Coronary artery (tissue), 2 donors: Measurements from ENCODE around the gene AANAT.

Source experiments
- DNase-seq: peaks from one replicate; pipeline ENCODE4 v3.0.0-alpha.2; 2017; ENCODE audit warnings: low spot score
- H3K27ac ChIP-seq, 2 donors: fragments of 200-600 bp; sonication (generic); one replicate each; pipeline ENCODE4 v1.5.1; 2016 to 2019
- H3K4me3 ChIP-seq: fragments of 200-600 bp; sonication (generic); 2 replicates; pipeline ENCODE4 v1.5.1; 2016; ENCODE audit warnings: mild to moderate bottlenecking, moderate library complexity
- TF ChIP-seq, protein P1 (sequence below): fragments of 200-600 bp; sonication (generic); IDR thresholded peaks from one replicate; pipeline ENCODE4 v1.5.1; 2019; ENCODE audit warnings: antibody characterized with exemption

The AANAT gene

DNA sequence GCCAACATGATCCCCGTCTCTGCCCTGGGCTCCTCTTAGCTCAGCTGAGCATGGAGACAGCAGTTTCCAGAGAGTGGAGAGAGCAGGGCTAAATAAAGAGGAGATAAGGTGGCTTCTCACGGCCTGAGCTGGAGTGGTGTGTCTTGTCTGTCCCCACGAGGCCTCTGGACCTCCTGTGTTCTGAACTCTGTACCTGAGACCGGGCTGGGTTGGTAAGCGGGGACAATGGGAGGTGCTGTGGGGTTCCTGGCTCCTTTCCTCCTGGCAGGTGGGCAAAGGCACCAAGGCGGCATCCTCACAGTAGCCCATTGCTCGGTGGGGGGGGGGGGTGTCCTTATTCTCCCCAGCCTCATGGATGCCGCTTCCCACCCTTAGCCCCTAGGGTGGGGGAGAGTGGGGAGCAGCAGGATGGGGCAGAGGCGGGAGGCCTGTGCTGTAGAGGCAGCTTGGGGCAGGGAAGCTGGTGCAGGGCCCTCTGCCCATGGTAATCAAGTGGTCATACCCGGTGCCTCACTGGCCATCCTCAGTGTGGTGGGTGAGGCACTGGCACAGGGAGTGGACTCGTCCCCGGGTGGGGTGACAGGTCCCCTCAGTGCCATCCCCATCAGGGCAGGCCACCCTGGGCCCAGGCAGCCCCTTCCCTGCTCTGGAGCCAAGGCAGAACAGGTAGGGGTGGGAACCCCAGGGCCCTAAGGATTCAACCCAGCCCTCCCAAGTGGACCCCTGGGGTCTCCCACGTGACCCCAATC is 2.8 kb downstream of the AANAT start:
- H3K27ac ChIP-seq: no peak overlapping the region
- no peak overlapping the region for H3K4me3 ChIP-seq
- TF ChIP-seq, protein P1, sequence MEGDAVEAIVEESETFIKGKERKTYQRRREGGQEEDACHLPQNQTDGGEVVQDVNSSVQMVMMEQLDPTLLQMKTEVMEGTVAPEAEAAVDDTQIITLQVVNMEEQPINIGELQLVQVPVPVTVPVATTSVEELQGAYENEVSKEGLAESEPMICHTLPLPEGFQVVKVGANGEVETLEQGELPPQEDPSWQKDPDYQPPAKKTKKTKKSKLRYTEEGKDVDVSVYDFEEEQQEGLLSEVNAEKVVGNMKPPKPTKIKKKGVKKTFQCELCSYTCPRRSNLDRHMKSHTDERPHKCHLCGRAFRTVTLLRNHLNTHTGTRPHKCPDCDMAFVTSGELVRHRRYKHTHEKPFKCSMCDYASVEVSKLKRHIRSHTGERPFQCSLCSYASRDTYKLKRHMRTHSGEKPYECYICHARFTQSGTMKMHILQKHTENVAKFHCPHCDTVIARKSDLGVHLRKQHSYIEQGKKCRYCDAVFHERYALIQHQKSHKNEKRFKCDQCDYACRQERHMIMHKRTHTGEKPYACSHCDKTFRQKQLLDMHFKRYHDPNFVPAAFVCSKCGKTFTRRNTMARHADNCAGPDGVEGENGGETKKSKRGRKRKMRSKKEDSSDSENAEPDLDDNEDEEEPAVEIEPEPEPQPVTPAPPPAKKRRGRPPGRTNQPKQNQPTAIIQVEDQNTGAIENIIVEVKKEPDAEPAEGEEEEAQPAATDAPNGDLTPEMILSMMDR: no peak
- peak; percentile 69 for DNase-seq

DNA sequence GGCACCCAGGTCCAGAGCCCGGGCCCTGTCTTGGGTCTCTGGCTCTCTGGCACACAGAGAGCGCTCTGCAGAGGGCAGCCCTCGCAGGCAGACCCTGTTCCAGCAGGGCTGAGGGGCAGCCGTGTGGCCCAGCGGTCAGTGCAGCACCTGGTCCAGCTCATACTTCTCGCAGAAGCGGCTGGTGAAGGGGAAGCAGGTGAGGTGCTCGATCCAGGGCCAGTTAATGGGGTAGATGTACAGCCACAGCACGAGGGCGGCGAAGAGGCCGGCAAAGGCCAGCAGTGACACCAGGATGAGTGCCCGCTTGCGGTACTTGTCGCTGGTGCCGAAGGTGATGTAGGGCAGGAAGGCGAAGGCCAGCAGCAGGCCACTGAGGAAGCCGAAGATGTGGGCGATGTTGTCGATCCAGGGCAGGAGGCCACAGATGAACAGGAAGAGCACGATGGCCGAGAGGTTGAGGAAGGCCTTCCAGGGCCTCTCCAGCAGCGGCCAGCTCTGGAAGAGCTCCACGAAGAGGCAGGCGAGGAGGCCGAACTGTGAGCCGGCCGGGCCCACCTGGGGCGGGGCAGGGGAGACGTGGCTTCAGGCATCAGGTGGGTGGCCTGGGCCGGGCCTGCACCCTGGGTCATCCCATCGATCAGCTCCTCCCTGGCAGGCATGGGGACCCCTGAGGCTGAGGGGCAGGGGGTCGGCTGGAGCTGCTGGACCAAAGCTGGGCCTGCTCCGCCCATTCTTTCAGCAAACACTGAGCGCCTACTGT is 4.3 kb downstream of the AANAT start:
- no peak overlapping the region for H3K4me3 ChIP-seq
- TF ChIP-seq, protein P1: no peak
- no peak overlapping the region for H3K27ac ChIP-seq
- peak; percentile 71 for DNase-seq

DNA sequence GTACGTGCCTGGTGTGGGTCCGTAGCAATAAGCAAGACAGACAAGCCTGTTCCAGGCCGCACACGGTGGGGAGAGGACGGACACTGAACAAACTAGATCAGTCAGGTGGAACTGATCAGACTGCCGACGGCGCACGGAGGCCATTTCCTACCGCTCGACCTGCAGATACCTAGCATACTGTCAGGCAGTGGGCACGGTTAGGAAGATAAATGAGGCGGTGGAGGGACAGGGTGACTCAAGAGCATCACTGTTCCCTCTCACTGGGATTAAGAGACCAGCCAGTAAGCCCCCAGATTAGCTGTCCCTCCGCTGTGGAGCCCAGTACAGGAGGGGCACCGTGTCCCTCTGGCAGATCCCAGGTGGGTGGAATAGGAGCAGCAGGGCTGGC is 4.8 kb downstream of the AANAT start:
- Histone ChIP-seq H3K27ac (no peak overlapping the region), H3K4me3 (no peak overlapping the region)
- DNase-seq: peak; percentile 64
- TF ChIP-seq, protein P1: no peak

DNA sequence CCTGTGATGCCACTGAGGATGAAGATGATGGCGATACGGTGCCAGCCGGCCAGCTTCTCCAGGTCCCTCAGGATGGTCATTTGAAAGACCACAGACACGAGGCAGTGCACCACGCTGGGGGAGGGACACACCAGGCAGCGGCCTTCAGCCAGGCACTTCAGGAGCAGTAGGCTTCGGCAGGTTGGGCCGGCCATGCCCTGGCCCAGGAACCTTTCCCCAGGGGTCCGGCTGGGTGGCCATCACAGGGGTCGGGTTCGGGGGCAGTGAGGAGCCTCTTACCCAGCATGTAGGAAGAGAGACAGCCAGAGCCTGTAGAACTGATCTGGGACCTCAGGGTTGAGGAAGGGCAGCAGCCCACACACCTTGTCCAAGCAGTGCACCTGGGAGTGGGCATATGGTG is 5.3 kb downstream of the AANAT start:
- DNase-seq: no peak
- no peak overlapping the region for H3K27ac ChIP-seq
- TF ChIP-seq, protein P1: no peak
- H3K4me3 ChIP-seq: no peak overlapping the region

DNA sequence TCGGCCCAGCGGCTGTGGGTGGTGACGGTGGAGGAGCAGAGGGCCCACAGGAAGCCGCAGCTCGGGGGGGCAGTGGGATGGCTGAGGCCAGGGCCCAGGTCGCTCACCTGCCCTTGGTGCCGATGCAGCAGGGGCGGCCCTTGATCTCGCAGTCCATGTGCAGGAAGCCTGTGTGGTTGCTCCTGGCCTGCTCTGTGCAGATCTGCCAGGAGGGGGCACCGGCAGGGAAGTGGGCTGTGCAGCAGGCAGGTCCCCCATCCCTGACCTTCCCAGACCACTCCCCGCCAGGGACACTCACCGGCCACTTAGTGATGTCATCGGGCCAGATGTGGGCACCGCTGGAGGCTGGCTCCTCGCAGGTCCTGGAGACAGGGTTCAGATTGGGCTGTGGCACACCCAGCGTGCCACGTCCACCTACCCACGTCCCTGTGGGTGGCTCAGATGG is 6.2 kb downstream of the AANAT start:
- peak; percentile 70 for DNase-seq
- no peak overlapping the region for H3K27ac ChIP-seq
- H3K4me3 ChIP-seq: no peak overlapping the region
- TF ChIP-seq, protein P1: no peak

DNA sequence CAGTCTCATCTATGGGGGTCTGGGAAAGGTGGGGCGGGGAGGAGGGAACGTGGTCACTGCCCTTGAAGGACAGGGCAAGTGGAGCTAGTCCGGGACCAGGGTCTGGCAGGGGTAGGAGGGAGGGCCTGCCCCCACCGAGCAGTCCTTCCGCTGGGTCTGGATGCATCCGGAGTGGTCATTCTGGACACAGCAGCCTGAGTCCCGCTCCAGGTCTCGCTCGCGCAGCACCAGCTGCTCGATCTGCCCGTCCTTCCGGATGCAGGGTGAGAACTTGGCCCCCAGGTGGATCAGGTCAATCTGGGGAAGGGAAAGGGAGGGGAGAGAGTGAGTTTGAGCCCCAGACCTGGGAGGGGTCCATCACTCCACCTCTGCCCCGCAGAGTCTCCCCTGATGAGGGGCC is 6.8 kb downstream of the AANAT start:
- no peak overlapping the region for H3K27ac ChIP-seq
- H3K4me3 ChIP-seq: no peak overlapping the region
- DNase-seq: no peak
- TF ChIP-seq, protein P1: no peak
